ENCODE data around the gene TOX2.

DNA sequence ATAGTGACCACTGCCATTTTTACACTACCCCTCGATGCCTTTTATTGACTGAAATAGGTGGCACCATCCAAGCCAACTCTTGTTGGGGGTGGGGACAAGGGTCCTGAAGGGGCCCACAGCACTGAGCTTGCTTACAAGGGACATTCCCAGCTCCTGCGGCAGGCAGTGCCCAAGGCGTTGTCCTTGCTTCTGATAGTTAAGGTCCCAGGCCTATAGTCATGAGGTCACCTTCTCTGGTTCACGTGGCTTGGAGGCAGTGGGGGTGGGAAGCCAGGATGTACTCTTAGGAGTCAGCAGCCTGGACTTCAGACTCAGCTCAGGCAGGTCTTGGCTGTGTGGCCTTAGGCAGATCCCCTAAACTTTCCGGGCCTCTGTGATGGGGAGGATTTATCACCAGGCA, 48.6 kb downstream of the TOX2 start:
- TF ChIP-seq, protein P1, sequence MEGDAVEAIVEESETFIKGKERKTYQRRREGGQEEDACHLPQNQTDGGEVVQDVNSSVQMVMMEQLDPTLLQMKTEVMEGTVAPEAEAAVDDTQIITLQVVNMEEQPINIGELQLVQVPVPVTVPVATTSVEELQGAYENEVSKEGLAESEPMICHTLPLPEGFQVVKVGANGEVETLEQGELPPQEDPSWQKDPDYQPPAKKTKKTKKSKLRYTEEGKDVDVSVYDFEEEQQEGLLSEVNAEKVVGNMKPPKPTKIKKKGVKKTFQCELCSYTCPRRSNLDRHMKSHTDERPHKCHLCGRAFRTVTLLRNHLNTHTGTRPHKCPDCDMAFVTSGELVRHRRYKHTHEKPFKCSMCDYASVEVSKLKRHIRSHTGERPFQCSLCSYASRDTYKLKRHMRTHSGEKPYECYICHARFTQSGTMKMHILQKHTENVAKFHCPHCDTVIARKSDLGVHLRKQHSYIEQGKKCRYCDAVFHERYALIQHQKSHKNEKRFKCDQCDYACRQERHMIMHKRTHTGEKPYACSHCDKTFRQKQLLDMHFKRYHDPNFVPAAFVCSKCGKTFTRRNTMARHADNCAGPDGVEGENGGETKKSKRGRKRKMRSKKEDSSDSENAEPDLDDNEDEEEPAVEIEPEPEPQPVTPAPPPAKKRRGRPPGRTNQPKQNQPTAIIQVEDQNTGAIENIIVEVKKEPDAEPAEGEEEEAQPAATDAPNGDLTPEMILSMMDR (IDR thresholded peaks at IDR 0.05) = no peak
- no peak for TF ChIP-seq POLR2A (IDR thresholded peaks at IDR 0.05)

Measured in ovary (tissue), 3 donors.